Rectal smooth muscle tissue (tissue), 1 donor: ENCODE data around the gene VPS13D.

Experiments
- H3K27ac ChIP-seq: one replicate; pipeline ENCODE4 v1.7.0; 2013; ENCODE audit warnings: low read depth, low read length, inconsistent platforms
- H3K27me3 ChIP-seq: one replicate; pipeline ENCODE4 v1.7.0; 2013; ENCODE audit warnings: low read length; ENCODE audit not compliant: control insufficient read depth, insufficient read depth
- H3K36me3 ChIP-seq: one replicate; pipeline ENCODE4 v1.7.0; 2013; ENCODE audit warnings: low read length; ENCODE audit not compliant: control insufficient read depth, insufficient read depth
- H3K4me1 ChIP-seq: one replicate; pipeline ENCODE4 v1.7.0; 2013; ENCODE audit warnings: low read length; ENCODE audit not compliant: control insufficient read depth, insufficient read depth
- H3K4me3 ChIP-seq: one replicate; pipeline ENCODE4 v1.7.0; 2013; ENCODE audit warnings: low read length
- H3K9ac ChIP-seq: one replicate; pipeline ENCODE4 v1.7.0; 2013; ENCODE audit warnings: low read length

Gene VPS13D

GRCh38 chr1:12552111-12552888 is 322.5 kb downstream of the VPS13D start:
- H3K9ac ChIP-seq = no peak overlapping the region
- H3K36me3 ChIP-seq = no peaks in the 10 kb centered on the region
- no peaks in the 10 kb centered on the region for H3K27me3 ChIP-seq
- H3K27ac ChIP-seq = peak overlapping the region; percentile 65
- H3K4me1 ChIP-seq = peaks cover 32% of the 10 kb centered on the region
- no peak overlapping the region for H3K4me3 ChIP-seq

GRCh38 chr1:12552951-12553921 is 323.4 kb downstream of the VPS13D start:
- Histone ChIP-seq H3K27me3 (no peaks in the 10 kb centered on the region), H3K4me3 (no peak overlapping the region), H3K4me1 (peaks cover 30% of the 10 kb centered on the region), H3K9ac (no peak overlapping the region), H3K27ac (peak overlapping the region; percentile 65), H3K36me3 (no peaks in the 10 kb centered on the region)

- Histone ChIP-seq H3K27me3 (no peaks in the 10 kb centered on the region), H3K36me3 (no peaks in the 10 kb centered on the region), H3K9ac (no peak overlapping the region), H3K4me1 (peaks cover 27% of the 10 kb centered on the region), H3K4me3 (no peak overlapping the region), H3K27ac (peak overlapping the region; percentile 65)
Measured at GRCh38 chr1:12553963-12554362, 324.1 kb downstream of the VPS13D start.

GRCh38 chr1:12554521-12555305 is 324.9 kb downstream of the VPS13D start:
- Histone ChIP-seq H3K27me3 (no peaks in the 10 kb centered on the region), H3K9ac (no peak overlapping the region), H3K36me3 (no peaks in the 10 kb centered on the region), H3K4me1 (peaks cover 20% of the 10 kb centered on the region), H3K4me3 (no peak overlapping the region), H3K27ac (peak overlapping the region; percentile 29)

- peaks cover 15% of the 10 kb centered on the region for H3K4me1 ChIP-seq
- H3K27ac ChIP-seq = peak overlapping the region; percentile 88
- no peak overlapping the region for H3K9ac ChIP-seq
- H3K27me3 ChIP-seq = no peaks in the 10 kb centered on the region
- H3K4me3 ChIP-seq = no peak overlapping the region
- no peaks in the 10 kb centered on the region for H3K36me3 ChIP-seq
Measured at GRCh38 chr1:12555411-12556367, 325.9 kb downstream of the VPS13D start.

- no peak overlapping the region for H3K9ac ChIP-seq
Measured at GRCh38 chr1:12556368-12556930, 326.6 kb downstream of the VPS13D start.

GRCh38 chr1:12556957-12557935 is 327.4 kb downstream of the VPS13D start:
- H3K27me3 ChIP-seq = no peaks in the 10 kb centered on the region
- no peaks in the 10 kb centered on the region for H3K36me3 ChIP-seq
- H3K27ac ChIP-seq = peak overlapping the region; percentile 88
- no peak overlapping the region for H3K9ac ChIP-seq
- H3K4me1 ChIP-seq = peaks cover 15% of the 10 kb centered on the region
- H3K4me3 ChIP-seq = no peak overlapping the region

More at GRCh38 chr1:12556368-12556930, 326.6 kb downstream of the VPS13D start:
- H3K4me1 ChIP-seq = peaks cover 15% of the 10 kb centered on the region
- peak overlapping the region; percentile 88 for H3K27ac ChIP-seq
- no peaks in the 10 kb centered on the region for H3K36me3 ChIP-seq
- H3K27me3 ChIP-seq = no peaks in the 10 kb centered on the region
- H3K4me3 ChIP-seq = no peak overlapping the region

GRCh38 chr1:12561121-12561520 is 331.3 kb downstream of the VPS13D start:
- Histone ChIP-seq H3K4me3 (no peak overlapping the region), H3K4me1 (peaks cover 17% of the 10 kb centered on the region), H3K27ac (no peak overlapping the region), H3K9ac (no peak overlapping the region), H3K36me3 (no peaks in the 10 kb centered on the region), H3K27me3 (no peaks in the 10 kb centered on the region)
